IPS-20b (cell line): Measurements from ENCODE around the gene SERPINB13.

Experiments
- H3K27ac ChIP-seq: one replicate; pipeline ENCODE4 v1.5.1; 2013; ENCODE audit warnings: low read length
- H3K27me3 ChIP-seq: 2 replicates; pipeline ENCODE4 v1.6.1; 2013; ENCODE audit warnings: mild to moderate bottlenecking, low read length, inconsistent platforms; ENCODE audit not compliant: insufficient read depth
- H3K36me3 ChIP-seq: 2 replicates; pipeline ENCODE4 v1.6.1; 2013; ENCODE audit warnings: low read depth, mild to moderate bottlenecking, inconsistent platforms, low read length, moderate library complexity; ENCODE audit not compliant: insufficient read depth
- H3K4me1 ChIP-seq: 2 replicates; pipeline ENCODE4 v1.6.1; 2013; ENCODE audit warnings: mild to moderate bottlenecking, control low read depth, inconsistent platforms, low read length, moderate library complexity; ENCODE audit not compliant: insufficient read depth
- H3K4me3 ChIP-seq: 2 replicates; pipeline ENCODE4 v1.5.1; 2013; ENCODE audit warnings: mild to moderate bottlenecking, low read length, inconsistent platforms
- H3K9ac ChIP-seq: 2 replicates; pipeline ENCODE4 v1.6.1; 2013; ENCODE audit warnings: low read depth, mild to moderate bottlenecking, inconsistent platforms, low read length, moderate library complexity
- H3K9me3 ChIP-seq: 2 replicates; pipeline ENCODE4 v1.6.1; 2013; ENCODE audit warnings: mild to moderate bottlenecking, low read depth, low read length, inconsistent platforms; ENCODE audit not compliant: insufficient read depth

SERPINB13 gene

GRCh38 chr18:63591725-63592124 is 4.6 kb downstream of the SERPINB13 start:
- H3K4me1 ChIP-seq, result no peaks in the 10 kb centered on the region
- H3K27me3 ChIP-seq, result no peaks in the 10 kb centered on the region
- no peak overlapping the region for H3K27ac ChIP-seq
- H3K4me3 ChIP-seq, result no peak overlapping the region
- no peak overlapping the region for H3K9ac ChIP-seq
- H3K9me3 ChIP-seq, result no peaks in the 10 kb centered on the region
- H3K36me3 ChIP-seq, result no peaks in the 10 kb centered on the region

DNA sequence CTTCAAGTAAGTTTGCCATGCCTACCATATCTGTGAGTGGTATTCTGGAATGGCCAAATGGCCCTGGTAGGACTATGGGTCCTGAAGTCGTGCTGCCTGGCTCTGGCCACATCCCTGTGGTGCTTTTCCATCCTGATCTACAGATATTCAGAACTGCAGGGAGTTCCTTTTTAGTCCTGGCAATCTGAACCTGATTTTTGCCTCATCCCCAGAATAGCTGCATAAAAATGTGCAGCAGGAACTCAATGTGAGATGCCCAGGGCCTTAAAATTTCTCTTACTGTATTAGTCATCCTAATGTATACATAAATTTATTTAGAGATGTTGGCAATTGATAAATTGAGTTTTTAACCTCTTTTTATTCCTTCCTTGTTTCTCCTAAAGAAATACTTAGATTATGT is 5.3 kb downstream of the SERPINB13 start:
- no peaks in the 10 kb centered on the region for H3K36me3 ChIP-seq
- H3K9me3 ChIP-seq, result no peaks in the 10 kb centered on the region
- H3K27ac ChIP-seq, result no peak overlapping the region
- no peak overlapping the region for H3K9ac ChIP-seq
- H3K4me3 ChIP-seq, result no peak overlapping the region
- no peaks in the 10 kb centered on the region for H3K4me1 ChIP-seq
- H3K27me3 ChIP-seq, result no peaks in the 10 kb centered on the region

DNA sequence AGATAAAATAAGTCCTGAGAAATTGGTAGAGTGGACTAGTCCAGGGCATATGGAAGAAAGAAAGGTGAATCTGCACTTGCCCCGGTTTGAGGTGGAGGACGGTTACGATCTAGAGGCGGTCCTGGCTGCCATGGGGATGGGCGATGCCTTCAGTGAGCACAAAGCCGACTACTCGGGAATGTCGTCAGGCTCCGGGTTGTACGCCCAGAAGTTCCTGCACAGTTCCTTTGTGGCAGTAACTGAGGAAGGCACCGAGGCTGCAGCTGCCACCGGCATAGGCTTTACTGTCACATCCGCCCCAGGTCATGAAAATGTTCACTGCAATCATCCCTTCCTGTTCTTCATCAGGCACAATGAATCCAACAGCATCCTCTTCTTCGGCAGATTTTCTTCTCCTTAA is 9.8 kb downstream of the SERPINB13 start:
- Histone ChIP-seq H3K4me3 (no peak overlapping the region), H3K27me3 (no peaks in the 10 kb centered on the region), H3K27ac (no peak overlapping the region), H3K36me3 (no peaks in the 10 kb centered on the region), H3K9ac (no peak overlapping the region), H3K9me3 (no peaks in the 10 kb centered on the region), H3K4me1 (no peaks in the 10 kb centered on the region)

DNA sequence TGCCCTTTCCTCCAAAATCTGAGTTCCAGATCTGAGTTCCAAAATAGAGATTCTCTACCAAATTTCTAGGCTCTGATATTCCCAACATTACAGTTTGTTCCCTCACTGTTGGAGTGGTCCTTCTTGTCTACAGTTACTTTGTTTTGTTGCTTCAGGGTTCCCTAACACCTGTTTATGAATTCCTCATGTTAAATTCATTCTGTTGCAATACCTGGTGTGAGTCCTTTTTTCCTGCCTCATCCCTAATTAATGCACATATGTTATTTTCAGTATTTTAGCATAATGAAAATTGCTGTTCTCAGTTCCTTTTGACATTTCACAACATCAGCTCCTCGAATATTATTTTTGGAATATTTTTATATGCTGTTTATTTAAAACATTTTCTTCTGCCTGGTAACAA is 16.2 kb downstream of the SERPINB13 start:
- Histone ChIP-seq H3K36me3 (no peaks in the 10 kb centered on the region), H3K4me1 (no peaks in the 10 kb centered on the region; the same call in 1 of the 2 replicates), H3K27me3 (no peaks in the 10 kb centered on the region), H3K4me3 (no peak overlapping the region), H3K9me3 (no peaks in the 10 kb centered on the region), H3K9ac (no peak overlapping the region), H3K27ac (no peak overlapping the region)

DNA sequence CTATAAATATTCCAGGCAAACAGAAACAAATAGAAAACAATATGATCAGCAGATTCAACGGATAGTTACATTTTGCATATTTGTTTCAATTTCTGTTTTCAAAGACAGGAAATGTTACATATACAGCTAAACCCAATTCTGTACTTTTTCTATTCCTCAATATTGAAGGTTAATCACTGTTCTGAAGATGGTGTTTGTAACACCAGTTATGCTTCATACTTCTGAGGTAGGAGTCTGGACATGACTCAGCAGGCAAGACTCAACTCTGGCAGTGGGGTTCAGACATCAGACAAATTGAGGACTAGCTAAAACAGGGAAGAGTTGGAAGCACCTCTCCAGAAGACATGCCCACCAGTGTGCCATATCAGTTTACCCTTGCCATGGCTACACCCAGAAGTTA is 16.6 kb downstream of the SERPINB13 start:
- H3K9ac ChIP-seq, result no peak overlapping the region
- H3K27ac ChIP-seq, result no peak overlapping the region
- no peaks in the 10 kb centered on the region; the same call in 1 of the 2 replicates for H3K4me1 ChIP-seq
- H3K27me3 ChIP-seq, result no peaks in the 10 kb centered on the region
- no peaks in the 10 kb centered on the region for H3K36me3 ChIP-seq
- H3K4me3 ChIP-seq, result no peak overlapping the region
- H3K9me3 ChIP-seq, result no peaks in the 10 kb centered on the region

DNA sequence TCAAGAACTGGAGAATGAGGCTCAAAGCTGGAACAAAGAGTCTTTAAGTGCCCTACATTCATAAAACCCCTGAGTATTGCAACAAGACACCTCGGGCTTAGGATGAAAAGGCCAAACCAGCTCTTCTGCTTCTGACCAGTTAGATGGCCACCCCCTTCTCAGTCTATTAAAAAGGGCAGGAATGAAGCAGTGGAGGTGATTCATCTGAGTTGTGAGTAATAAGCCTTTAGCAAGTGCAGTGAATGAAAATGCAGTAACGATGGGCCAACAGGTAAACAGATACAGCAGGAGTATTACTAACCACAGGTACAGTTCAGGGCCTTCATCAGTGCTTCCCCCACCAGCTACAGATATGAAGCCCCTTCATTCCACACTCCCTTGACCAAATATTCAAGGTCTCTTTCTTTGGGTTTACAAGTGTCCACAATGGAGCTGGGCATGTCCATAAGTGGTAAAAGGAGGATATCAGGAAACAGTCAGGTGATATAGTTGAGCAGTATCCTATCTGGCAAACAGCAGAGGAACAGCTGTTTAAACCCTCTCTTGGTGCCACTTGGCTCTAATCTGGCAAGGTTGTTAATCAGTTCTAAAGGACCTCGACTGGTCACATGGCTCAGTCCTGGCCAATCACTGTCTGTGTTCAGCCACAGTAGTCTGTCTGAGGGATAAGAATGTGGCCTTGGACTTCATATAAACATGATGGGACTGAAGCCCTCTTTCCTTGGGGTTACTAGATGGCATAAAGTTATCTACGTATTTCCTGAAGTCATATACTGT is 17.8 kb downstream of the SERPINB13 start:
- Histone ChIP-seq H3K27ac (no peak overlapping the region), H3K9ac (no peak overlapping the region), H3K36me3 (no peaks in the 10 kb centered on the region), H3K4me3 (no peak overlapping the region), H3K27me3 (no peaks in the 10 kb centered on the region), H3K9me3 (no peaks in the 10 kb centered on the region), H3K4me1 (no peaks in the 10 kb centered on the region; the same call in 1 of the 2 replicates)

DNA sequence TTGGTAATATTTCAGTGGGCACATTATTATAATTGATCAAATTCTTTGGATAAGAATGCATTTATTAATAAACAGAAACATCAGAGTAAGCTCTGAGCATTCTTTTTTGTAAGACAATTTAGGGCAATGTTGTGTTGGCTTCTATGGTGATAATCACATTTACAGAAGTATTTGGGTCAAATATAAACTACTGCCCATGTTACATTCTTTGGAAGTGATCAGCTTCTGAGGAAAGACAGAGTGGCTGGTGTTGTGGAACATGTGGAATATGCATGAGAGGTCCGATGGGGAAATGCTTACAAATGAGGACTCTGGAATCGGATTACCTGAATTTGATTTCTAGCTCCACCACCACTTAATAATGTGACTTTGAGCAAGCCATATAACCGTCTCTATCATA is 19.4 kb downstream of the SERPINB13 start:
- Histone ChIP-seq H3K27ac (no peak overlapping the region), H3K4me1 (no peaks in the 10 kb centered on the region; the same call in 1 of the 2 replicates), H3K27me3 (no peaks in the 10 kb centered on the region), H3K9ac (no peak overlapping the region), H3K36me3 (no peaks in the 10 kb centered on the region), H3K9me3 (no peaks in the 10 kb centered on the region), H3K4me3 (no peak overlapping the region)

DNA sequence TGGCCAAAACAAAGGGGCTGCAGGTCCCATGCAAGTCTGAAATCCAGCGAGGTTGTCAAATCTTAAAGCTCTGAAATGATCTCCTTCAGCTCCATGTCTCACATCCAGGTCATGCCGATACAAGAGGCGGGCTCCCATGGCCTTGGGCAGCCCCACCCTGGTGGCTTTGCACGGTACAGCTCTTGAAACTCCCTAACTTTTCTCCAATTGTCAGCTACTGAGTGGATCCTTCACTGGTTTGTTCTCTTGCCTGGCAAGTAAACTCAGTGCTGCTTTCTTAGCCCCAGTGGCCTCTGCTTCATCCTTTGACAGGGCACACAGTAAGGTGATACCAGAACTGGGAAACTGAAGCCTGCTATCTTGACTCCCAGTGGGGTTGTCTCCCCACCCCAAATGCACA is 26.3 kb downstream of the SERPINB13 start:
- Histone ChIP-seq H3K4me3 (no peak overlapping the region), H3K36me3 (no peaks in the 10 kb centered on the region), H3K9ac (no peak overlapping the region), H3K4me1 (peaks cover 10% of the 10 kb centered on the region), H3K9me3 (no peaks in the 10 kb centered on the region), H3K27me3 (no peaks in the 10 kb centered on the region), H3K27ac (no peak overlapping the region)

- Histone ChIP-seq H3K27ac (no peak overlapping the region), H3K27me3 (no peaks in the 10 kb centered on the region), H3K4me3 (no peak overlapping the region), H3K9ac (no peak overlapping the region), H3K36me3 (no peaks in the 10 kb centered on the region), H3K9me3 (no peaks in the 10 kb centered on the region), H3K4me1 (peaks cover 10% of the 10 kb centered on the region)
These were observed 30.1 kb downstream of the SERPINB13 start for GRCh38 chr18:63617049-63617914.

- no peaks in the 10 kb centered on the region for H3K27me3 ChIP-seq
- H3K9me3 ChIP-seq, result no peaks in the 10 kb centered on the region
These were observed 30.7 kb downstream of the SERPINB13 start for GRCh38 chr18:63617915-63618234.

GRCh38 chr18:63619661-63620060 is 32.5 kb downstream of the SERPINB13 start:
- H3K27ac ChIP-seq, result no peak overlapping the region
- no peaks in the 10 kb centered on the region for H3K27me3 ChIP-seq
- peaks cover 11% of the 10 kb centered on the region; the same call in 1 of the 2 replicates for H3K9me3 ChIP-seq
- H3K36me3 ChIP-seq, result no peaks in the 10 kb centered on the region
- peaks cover 10% of the 10 kb centered on the region for H3K4me1 ChIP-seq
- no peak overlapping the region for H3K4me3 ChIP-seq
- H3K9ac ChIP-seq, result no peak overlapping the region

More at GRCh38 chr18:63617915-63618234, 30.7 kb downstream of the SERPINB13 start:
- Histone ChIP-seq H3K36me3 (no peaks in the 10 kb centered on the region), H3K4me1 (peaks cover 10% of the 10 kb centered on the region), H3K4me3 (no peak overlapping the region), H3K27ac (no peak overlapping the region), H3K9ac (no peak overlapping the region)

DNA sequence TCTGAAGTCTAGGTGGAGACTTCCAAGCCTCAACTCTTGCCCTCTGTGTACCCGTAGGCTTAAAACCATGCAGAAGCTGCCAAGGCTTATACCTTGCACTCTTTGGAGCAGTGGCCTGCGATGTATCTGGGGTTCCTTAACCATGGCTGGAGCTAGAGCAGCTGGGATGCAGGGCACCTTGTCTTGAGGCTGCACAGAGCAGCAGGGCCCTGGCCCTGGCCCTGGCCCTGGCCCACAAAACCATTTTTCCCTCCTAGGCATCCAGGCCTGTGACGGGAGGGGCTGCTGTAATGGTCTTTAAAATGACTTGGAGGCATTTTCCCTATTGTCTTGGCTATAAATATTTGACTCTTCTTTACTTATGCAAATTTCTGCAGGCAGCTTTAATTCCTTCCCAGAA is 37.7 kb downstream of the SERPINB13 start:
- H3K4me3 ChIP-seq, result no peak overlapping the region
- no peak overlapping the region for H3K9ac ChIP-seq
- no peaks in the 10 kb centered on the region for H3K27me3 ChIP-seq
- H3K9me3 ChIP-seq, result peaks cover 44% of the 10 kb centered on the region
- no peaks in the 10 kb centered on the region for H3K36me3 ChIP-seq
- H3K4me1 ChIP-seq, result no peaks in the 10 kb centered on the region
- H3K27ac ChIP-seq, result no peak overlapping the region
